SK-N-SH treated with all-trans-retinoic acid at 6 μM for 48 hours (cell line): ENCODE data around the gene DRC7.

Experiments used
- ATAC-seq: fragments of 200-7000 bp; cut with Tn5 transposase; 3 replicates; pipeline ENCODE4 v1.9.1; 2020; ENCODE audit warnings: mild to moderate bottlenecking, moderate library complexity
- ARNTL ChIP-seq: fragments of 450-650 bp; formaldehyde crosslinking; IDR thresholded peaks from 2 replicates; pipeline ENCODE4 v1.5.0; 2020; ENCODE audit warnings: low read depth, mild to moderate bottlenecking, moderate library complexity, borderline replicate concordance
- BACH2 ChIP-seq: fragments of 250-450 bp; sonication (Bioruptor Pico); IDR thresholded peaks from 2 replicates; pipeline ENCODE4 v1.9.0; 2021; ENCODE audit warnings: mild to moderate bottlenecking, borderline replicate concordance
- CSDC2 ChIP-seq: fragments of 250-450 bp; sonication (Bioruptor Pico); IDR thresholded peaks from 2 replicates; pipeline ENCODE4 v1.5.0; 2020; ENCODE audit warnings: mild to moderate bottlenecking, moderate library complexity
- ESRRG ChIP-seq: fragments of 250-450 bp; sonication (Bioruptor Pico); IDR thresholded peaks from 2 replicates; pipeline ENCODE4 v1.6.1; 2021; ENCODE audit warnings: mild to moderate bottlenecking
- OSR1 ChIP-seq: fragments of 250-450 bp; sonication (Bioruptor Pico); IDR thresholded peaks from 2 replicates; pipeline ENCODE4 v1.8.0; 2022; ENCODE audit warnings: moderate library complexity, mild to moderate bottlenecking, inconsistent platforms
- PPARA ChIP-seq: fragments of 250-450 bp; sonication (Bioruptor Pico); IDR thresholded peaks from 2 replicates; pipeline ENCODE4 v1.5.0; 2020; ENCODE audit warnings: mild to moderate bottlenecking, borderline replicate concordance
- RARB ChIP-seq: fragments of 250-450 bp; sonication (Bioruptor Pico); IDR thresholded peaks from 2 replicates; pipeline ENCODE4 v1.8.0; 2021; ENCODE audit warnings: mild to moderate bottlenecking, moderate library complexity
- TCF4 ChIP-seq: fragments of 250-450 bp; sonication (Bioruptor Pico); IDR thresholded peaks from 2 replicates; pipeline ENCODE4 v1.8.0; 2021; ENCODE audit warnings: mild to moderate bottlenecking, moderate library complexity, borderline replicate concordance
- TOX ChIP-seq: fragments of 250-450 bp; sonication (Bioruptor Pico); IDR thresholded peaks from 2 replicates; pipeline ENCODE4 v1.8.0; 2021; ENCODE audit warnings: mild to moderate bottlenecking, moderate library complexity, borderline replicate concordance
- ZC3H10 ChIP-seq: fragments of 250-450 bp; sonication (Bioruptor Pico); IDR thresholded peaks from 2 replicates; pipeline ENCODE4 v1.5.1; 2021; ENCODE audit warnings: mild to moderate bottlenecking, moderate library complexity
- ZFP3 ChIP-seq: fragments of 250-450 bp; sonication (Bioruptor Pico); IDR thresholded peaks from 2 replicates; pipeline ENCODE4 v1.5.0; 2020; ENCODE audit warnings: mild to moderate bottlenecking, moderate library complexity
- ZFP30 ChIP-seq: fragments of 450-650 bp; formaldehyde crosslinking; IDR thresholded peaks from 2 replicates; pipeline ENCODE4 v1.5.0; 2022; ENCODE audit warnings: mild to moderate bottlenecking, moderate library complexity
- ZNF565 ChIP-seq: fragments of 450-650 bp; formaldehyde crosslinking; conservative IDR thresholded peaks from 2 replicates; pipeline ENCODE4 v1.5.0; 2020; ENCODE audit warnings: low read depth, mild to moderate bottlenecking, moderate library complexity
- ZNF8 ChIP-seq: fragments of 450-650 bp; formaldehyde crosslinking; IDR thresholded peaks from 2 replicates; pipeline ENCODE4 v1.5.0; 2020; ENCODE audit warnings: mild to moderate bottlenecking, moderate library complexity
- TF ChIP-seq, protein P1 (sequence below): fragments of 250-450 bp; sonication (Bioruptor Pico); IDR thresholded peaks from 2 replicates; pipeline ENCODE4 v1.5.1; 2021; ENCODE audit warnings: mild to moderate bottlenecking, moderate library complexity
- TF ChIP-seq, protein P2 (sequence below): fragments of 250-450 bp; sonication (Bioruptor Pico); IDR thresholded peaks from 2 replicates; pipeline ENCODE4 v1.8.0; 2020; ENCODE audit warnings: mild to moderate bottlenecking, moderate library complexity, borderline replicate concordance
- TF ChIP-seq, protein P3 (sequence below): fragments of 250-450 bp; sonication (Bioruptor Pico); IDR thresholded peaks from 2 replicates; pipeline ENCODE4 v1.8.0; 2021; ENCODE audit warnings: low read depth, mild to moderate bottlenecking, moderate library complexity, borderline replicate concordance
- TF ChIP-seq, protein P4 (sequence below): fragments of 250-450 bp; sonication (Bioruptor Pico); IDR thresholded peaks from 2 replicates; pipeline ENCODE4 v1.5.0; 2020; ENCODE audit warnings: mild to moderate bottlenecking, moderate library complexity
- TF ChIP-seq, protein P5 (sequence below): fragments of 250-450 bp; sonication (Bioruptor Pico); IDR thresholded peaks from 2 replicates; pipeline ENCODE4 v1.5.1; 2020; ENCODE audit warnings: low read depth, mild to moderate bottlenecking, moderate library complexity

The DRC7 gene

DNA sequence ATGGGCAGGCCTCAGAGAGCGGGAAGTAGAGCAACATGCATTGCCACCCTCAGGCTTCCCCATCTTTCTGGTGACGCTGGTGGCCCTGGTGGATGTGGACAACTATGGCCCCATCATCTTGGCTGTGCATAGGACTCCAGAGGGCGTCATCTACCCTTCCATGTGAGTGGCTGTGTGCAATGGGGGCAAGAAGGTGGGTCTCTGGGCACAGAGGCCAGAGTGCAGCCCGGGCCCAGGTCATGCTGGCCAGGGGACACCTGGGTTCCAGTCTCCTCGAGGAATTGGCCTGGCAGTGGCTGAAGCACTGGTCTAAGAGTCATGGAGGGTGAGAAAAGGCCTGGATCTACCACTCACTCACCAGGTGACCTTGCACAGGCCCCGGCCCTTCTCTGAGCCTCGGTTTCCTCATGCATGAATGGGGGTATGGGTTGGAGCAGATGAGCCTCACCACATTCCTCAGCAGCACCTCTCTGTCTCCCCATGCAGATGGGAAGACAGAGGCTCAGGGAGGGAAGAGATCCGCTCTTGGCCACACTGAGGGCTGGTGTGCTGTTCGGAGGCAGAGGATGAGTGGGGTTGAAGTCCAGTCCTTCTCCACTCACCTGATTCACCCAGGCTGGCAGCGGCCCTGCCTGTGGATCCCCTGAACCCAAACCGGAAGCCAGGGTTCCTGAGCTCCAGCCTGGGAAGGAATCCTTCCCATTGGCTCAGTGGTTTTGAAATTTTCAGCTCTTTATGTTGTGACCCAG is 33.7 kb upstream of the DRC7 start:
- ATAC-seq = no peak
- TF ChIP-seq, protein P1, sequence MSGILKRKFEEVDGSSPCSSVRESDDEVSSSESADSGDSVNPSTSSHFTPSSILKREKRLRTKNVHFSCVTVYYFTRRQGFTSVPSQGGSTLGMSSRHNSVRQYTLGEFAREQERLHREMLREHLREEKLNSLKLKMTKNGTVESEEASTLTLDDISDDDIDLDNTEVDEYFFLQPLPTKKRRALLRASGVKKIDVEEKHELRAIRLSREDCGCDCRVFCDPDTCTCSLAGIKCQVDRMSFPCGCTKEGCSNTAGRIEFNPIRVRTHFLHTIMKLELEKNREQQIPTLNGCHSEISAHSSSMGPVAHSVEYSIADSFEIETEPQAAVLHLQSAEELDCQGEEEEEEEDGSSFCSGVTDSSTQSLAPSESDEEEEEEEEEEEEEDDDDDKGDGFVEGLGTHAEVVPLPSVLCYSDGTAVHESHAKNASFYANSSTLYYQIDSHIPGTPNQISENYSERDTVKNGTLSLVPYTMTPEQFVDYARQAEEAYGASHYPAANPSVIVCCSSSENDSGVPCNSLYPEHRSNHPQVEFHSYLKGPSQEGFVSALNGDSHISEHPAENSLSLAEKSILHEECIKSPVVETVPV (CRISPR knock-in tag) = no peak
- no peak for TF ChIP-seq BACH2 (CRISPR knock-in tag)
- no peak for TF ChIP-seq ZFP30 (CRISPR knock-in tag)
- TF ChIP-seq OSR1 (CRISPR knock-in tag) = no peak
- TF ChIP-seq, protein P2, sequence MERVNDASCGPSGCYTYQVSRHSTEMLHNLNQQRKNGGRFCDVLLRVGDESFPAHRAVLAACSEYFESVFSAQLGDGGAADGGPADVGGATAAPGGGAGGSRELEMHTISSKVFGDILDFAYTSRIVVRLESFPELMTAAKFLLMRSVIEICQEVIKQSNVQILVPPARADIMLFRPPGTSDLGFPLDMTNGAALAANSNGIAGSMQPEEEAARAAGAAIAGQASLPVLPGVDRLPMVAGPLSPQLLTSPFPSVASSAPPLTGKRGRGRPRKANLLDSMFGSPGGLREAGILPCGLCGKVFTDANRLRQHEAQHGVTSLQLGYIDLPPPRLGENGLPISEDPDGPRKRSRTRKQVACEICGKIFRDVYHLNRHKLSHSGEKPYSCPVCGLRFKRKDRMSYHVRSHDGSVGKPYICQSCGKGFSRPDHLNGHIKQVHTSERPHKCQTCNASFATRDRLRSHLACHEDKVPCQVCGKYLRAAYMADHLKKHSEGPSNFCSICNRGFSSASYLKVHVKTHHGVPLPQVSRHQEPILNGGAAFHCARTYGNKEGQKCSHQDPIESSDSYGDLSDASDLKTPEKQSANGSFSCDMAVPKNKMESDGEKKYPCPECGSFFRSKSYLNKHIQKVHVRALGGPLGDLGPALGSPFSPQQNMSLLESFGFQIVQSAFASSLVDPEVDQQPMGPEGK (CRISPR knock-in tag) = no peak
- no peak for TF ChIP-seq ZFP3 (CRISPR knock-in tag)
- no peak for TF ChIP-seq RARB (CRISPR knock-in tag)
- TF ChIP-seq TOX (CRISPR knock-in tag) = no peak
- no peak for TF ChIP-seq CSDC2
- TF ChIP-seq TCF4 = no peak
- TF ChIP-seq, protein P3, sequence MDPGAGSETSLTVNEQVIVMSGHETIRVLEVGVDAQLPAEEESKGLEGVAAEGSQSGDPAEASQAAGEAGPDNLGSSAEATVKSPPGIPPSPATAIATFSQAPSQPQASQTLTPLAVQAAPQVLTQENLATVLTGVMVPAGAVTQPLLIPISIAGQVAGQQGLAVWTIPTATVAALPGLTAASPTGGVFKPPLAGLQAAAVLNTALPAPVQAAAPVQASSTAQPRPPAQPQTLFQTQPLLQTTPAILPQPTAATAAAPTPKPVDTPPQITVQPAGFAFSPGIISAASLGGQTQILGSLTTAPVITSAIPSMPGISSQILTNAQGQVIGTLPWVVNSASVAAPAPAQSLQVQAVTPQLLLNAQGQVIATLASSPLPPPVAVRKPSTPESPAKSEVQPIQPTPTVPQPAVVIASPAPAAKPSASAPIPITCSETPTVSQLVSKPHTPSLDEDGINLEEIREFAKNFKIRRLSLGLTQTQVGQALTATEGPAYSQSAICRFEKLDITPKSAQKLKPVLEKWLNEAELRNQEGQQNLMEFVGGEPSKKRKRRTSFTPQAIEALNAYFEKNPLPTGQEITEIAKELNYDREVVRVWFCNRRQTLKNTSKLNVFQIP = no peak
- TF ChIP-seq ESRRG (CRISPR knock-in tag) = no peak
- no peak for TF ChIP-seq ARNTL (CRISPR knock-in tag)
- TF ChIP-seq ZC3H10 (CRISPR knock-in tag) = no peak
- no peak for TF ChIP-seq PPARA (CRISPR knock-in tag)
- TF ChIP-seq ZNF8 (CRISPR knock-in tag) = no peak

DNA sequence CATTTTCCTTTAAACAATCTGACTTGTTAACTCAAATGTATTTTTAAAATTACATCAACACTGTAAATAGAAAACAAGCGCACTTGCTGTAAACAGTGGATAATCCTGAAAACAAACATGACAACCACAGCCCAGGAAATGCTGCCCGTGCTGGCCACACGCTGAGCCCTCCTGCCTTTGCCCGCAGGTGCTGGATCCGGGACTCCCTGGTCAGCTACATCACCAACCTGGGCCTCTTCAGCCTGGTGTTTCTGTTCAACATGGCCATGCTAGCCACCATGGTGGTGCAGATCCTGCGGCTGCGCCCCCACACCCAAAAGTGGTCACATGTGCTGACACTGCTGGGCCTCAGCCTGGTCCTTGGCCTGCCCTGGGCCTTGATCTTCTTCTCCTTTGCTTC is 33.1 kb upstream of the DRC7 start:
- no peak for TF ChIP-seq RARB (CRISPR knock-in tag)
- TF ChIP-seq TOX (CRISPR knock-in tag) = no peak
- TF ChIP-seq ZNF8 (CRISPR knock-in tag) = no peak
- no peak for TF ChIP-seq ZFP3 (CRISPR knock-in tag)
- TF ChIP-seq, protein P4, sequence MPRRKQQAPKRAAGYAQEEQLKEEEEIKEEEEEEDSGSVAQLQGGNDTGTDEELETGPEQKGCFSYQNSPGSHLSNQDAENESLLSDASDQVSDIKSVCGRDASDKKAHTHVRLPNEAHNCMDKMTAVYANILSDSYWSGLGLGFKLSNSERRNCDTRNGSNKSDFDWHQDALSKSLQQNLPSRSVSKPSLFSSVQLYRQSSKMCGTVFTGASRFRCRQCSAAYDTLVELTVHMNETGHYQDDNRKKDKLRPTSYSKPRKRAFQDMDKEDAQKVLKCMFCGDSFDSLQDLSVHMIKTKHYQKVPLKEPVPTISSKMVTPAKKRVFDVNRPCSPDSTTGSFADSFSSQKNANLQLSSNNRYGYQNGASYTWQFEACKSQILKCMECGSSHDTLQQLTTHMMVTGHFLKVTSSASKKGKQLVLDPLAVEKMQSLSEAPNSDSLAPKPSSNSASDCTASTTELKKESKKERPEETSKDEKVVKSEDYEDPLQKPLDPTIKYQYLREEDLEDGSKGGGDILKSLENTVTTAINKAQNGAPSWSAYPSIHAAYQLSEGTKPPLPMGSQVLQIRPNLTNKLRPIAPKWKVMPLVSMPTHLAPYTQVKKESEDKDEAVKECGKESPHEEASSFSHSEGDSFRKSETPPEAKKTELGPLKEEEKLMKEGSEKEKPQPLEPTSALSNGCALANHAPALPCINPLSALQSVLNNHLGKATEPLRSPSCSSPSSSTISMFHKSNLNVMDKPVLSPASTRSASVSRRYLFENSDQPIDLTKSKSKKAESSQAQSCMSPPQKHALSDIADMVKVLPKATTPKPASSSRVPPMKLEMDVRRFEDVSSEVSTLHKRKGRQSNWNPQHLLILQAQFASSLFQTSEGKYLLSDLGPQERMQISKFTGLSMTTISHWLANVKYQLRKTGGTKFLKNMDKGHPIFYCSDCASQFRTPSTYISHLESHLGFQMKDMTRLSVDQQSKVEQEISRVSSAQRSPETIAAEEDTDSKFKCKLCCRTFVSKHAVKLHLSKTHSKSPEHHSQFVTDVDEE = no peak
- TF ChIP-seq, protein P5, sequence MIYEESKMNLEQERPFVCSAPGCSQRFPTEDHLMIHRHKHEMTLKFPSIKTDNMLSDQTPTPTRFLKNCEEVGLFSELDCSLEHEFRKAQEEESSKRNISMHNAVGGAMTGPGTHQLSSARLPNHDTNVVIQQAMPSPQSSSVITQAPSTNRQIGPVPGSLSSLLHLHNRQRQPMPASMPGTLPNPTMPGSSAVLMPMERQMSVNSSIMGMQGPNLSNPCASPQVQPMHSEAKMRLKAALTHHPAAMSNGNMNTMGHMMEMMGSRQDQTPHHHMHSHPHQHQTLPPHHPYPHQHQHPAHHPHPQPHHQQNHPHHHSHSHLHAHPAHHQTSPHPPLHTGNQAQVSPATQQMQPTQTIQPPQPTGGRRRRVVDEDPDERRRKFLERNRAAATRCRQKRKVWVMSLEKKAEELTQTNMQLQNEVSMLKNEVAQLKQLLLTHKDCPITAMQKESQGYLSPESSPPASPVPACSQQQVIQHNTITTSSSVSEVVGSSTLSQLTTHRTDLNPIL (CRISPR knock-in tag) = no peak
- TF ChIP-seq ZNF565 (CRISPR knock-in tag) = no peak
- TF ChIP-seq PPARA (CRISPR knock-in tag) = no peak
- TF ChIP-seq, protein P2 (CRISPR knock-in tag) = no peak
- ATAC-seq = no peak
